ENCODE results near the gene MYO16. TPM values are rescaled to one million over a fixed set of nuclear protein-coding genes. Genes with fewer than 3 reads are reported as not detected.

MYO16 gene
- total RNA-seq, 2 experiments from 2014 or later = not detected

GRCh38 chr13:108624108-108624507 is 5.3 kb upstream of the MYO16 start:
- H3K4me3 Mint-ChIP-seq = no peak overlapping the region
- DNase-seq = no peak
- intact Hi-C loops (cut with micrococcal nuclease) = no loop called here
- no peak overlapping the region for H3K27ac Mint-ChIP-seq
- H3K9me3 Mint-ChIP-seq = peaks cover 7% of the 10 kb centered on the region
- H3K36me3 Mint-ChIP-seq (ENCODE audit: low read depth) = no peaks in the 10 kb centered on the region
- H3K4me1 Mint-ChIP-seq (ENCODE audit: low read depth) = no peaks in the 10 kb centered on the region
- CTCF ChIA-PET = no interaction called here
- H3K27me3 Mint-ChIP-seq (ENCODE audit: low read depth) = peaks cover 2% of the 10 kb centered on the region

DNA sequence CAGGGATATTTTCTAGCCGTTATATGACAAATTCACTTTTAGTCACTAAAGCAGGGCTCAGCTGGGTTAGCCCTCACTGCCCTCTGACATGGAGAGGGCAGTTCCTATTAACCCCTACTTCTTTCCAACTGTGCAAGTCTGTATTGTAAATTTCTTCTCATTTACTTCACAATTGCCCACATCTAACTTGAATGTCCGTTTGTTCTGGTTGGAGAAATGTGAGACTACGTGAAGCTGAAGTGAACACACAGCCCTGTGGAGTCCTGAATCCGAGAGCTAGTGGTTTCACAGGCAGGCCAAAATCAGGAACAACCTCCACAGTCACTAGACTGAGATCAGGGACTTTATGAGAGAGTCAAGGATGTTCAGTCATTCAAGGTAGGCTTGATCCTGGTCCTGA is 4.4 kb upstream of the MYO16 start:
- no peak overlapping the region for H3K27ac Mint-ChIP-seq
- CTCF ChIA-PET = interaction anchor here (1.1 kb wide), 1 partner anchor 11 kb away, joined by 3 read pairs; no protein-coding TSS in a partner anchor
- H3K4me1 Mint-ChIP-seq (ENCODE audit: low read depth) = no peaks in the 10 kb centered on the region
- peaks cover 7% of the 10 kb centered on the region for H3K9me3 Mint-ChIP-seq
- peaks cover 4% of the 10 kb centered on the region for H3K27me3 Mint-ChIP-seq (ENCODE audit: low read depth)
- no peak overlapping the region for H3K4me3 Mint-ChIP-seq
- intact Hi-C loops (cut with micrococcal nuclease) = no loop called here
- no peak for DNase-seq
- H3K36me3 Mint-ChIP-seq (ENCODE audit: low read depth) = no peaks in the 10 kb centered on the region

GRCh38 chr13:108629988-108630387 is 577 bp downstream of the MYO16 start:
- Mint-ChIP-seq H3K4me3 (no peak overlapping the region), H3K36me3 (ENCODE audit: low read depth) (no peaks in the 10 kb centered on the region), H3K9me3 (peaks cover 4% of the 10 kb centered on the region), H3K27me3 (ENCODE audit: low read depth) (peaks cover 7% of the 10 kb centered on the region), H3K4me1 (ENCODE audit: low read depth) (no peaks in the 10 kb centered on the region), H3K27ac (no peak overlapping the region)
- CTCF ChIA-PET = interaction anchor here (0.6 kb wide), 1 partner anchor 22 kb away, joined by 3 read pairs; no protein-coding TSS in a partner anchor
- no peak for DNase-seq
- intact Hi-C loops (cut with micrococcal nuclease) = no loop called here

GRCh38 chr13:108632649-108633167 is 3.3 kb downstream of the MYO16 start:
- DNase-seq = no peak
- CTCF ChIA-PET = interaction anchor here (0.6 kb wide), 1 partner anchor 124 kb away, joined by 3 read pairs; no protein-coding TSS in a partner anchor
- Mint-ChIP-seq H3K36me3 (ENCODE audit: low read depth) (no peaks in the 10 kb centered on the region), H3K27ac (no peak overlapping the region), H3K9me3 (no peaks in the 10 kb centered on the region), H3K4me1 (ENCODE audit: low read depth) (no peaks in the 10 kb centered on the region), H3K27me3 (ENCODE audit: low read depth) (peaks cover 7% of the 10 kb centered on the region), H3K4me3 (no peak overlapping the region)
- intact Hi-C loops (cut with micrococcal nuclease) = no loop called here

DNA sequence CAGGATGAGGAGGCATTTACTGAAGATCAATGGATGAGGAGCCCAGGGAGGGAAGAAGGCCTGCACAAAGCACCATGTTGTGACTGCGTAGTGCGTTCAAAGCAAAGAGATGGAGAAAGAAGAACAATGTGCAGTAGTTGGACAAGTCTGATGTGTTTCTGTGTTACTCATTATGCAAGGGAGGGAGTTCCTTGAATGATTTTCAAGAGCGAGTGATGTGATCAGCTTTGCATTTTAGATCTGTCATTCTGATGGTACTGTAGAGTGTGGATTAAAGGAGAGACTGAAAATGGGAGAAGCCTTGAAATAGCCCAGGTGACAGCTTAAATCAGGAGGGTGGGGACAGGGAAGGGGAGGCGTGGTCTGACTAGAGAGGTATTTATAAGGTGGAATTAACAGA is 9.5 kb downstream of the MYO16 start:
- no peaks in the 10 kb centered on the region for H3K36me3 Mint-ChIP-seq (ENCODE audit: low read depth)
- no peak overlapping the region for H3K4me3 Mint-ChIP-seq
- H3K9me3 Mint-ChIP-seq = no peaks in the 10 kb centered on the region
- intact Hi-C loops (cut with micrococcal nuclease) = no loop called here
- H3K27me3 Mint-ChIP-seq (ENCODE audit: low read depth) = no peaks in the 10 kb centered on the region
- H3K4me1 Mint-ChIP-seq (ENCODE audit: low read depth) = no peaks in the 10 kb centered on the region
- CTCF ChIA-PET = no interaction called here
- no peak overlapping the region for H3K27ac Mint-ChIP-seq
- DNase-seq = no peak

DNA sequence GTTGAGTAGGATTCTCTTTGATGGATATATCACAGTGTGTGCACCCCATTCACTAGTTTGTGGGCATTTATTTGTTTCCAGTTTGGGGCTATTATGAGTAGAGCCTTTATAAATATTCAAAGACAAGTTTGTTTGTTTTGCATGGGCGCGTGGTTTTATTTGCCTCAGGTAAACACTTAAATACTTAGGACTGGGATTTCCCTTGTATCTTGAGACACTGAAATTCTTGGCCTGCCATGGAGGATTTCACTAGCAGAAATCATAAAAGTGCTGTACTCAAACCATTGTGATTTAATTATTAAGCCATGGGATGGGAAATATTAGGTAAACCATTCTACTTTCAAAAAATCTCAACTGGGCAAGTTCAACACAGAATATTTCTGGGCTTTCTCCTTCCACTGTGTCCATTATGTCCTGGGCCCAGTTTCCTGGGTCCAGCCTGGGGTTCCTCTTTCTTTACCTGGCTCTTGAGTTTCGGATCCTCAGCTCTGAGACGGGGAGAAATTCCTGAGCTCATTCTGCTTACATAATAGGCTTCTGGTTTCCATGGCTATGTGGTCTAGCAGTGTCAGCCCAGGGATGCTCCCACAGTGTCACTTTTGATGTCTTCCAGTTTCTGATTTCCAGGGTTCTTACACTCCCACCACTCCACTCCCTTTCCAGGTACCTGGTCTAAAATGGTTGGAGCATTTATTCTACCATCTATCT is 14.4 kb downstream of the MYO16 start:
- CTCF ChIA-PET = no interaction called here
- Mint-ChIP-seq H3K27me3 (ENCODE audit: low read depth) (no peaks in the 10 kb centered on the region), H3K36me3 (ENCODE audit: low read depth) (no peaks in the 10 kb centered on the region), H3K4me3 (no peak overlapping the region), H3K27ac (no peak overlapping the region), H3K4me1 (ENCODE audit: low read depth) (no peaks in the 10 kb centered on the region), H3K9me3 (peaks cover 12% of the 10 kb centered on the region)
- DNase-seq = no peak
- intact Hi-C loops (cut with micrococcal nuclease) = no loop called here

- CTCF ChIA-PET = no interaction called here
- Mint-ChIP-seq H3K9me3 (peaks cover 12% of the 10 kb centered on the region), H3K4me1 (ENCODE audit: low read depth) (no peaks in the 10 kb centered on the region), H3K36me3 (ENCODE audit: low read depth) (no peaks in the 10 kb centered on the region), H3K27me3 (ENCODE audit: low read depth) (peaks cover 2% of the 10 kb centered on the region), H3K27ac (no peak overlapping the region), H3K4me3 (no peak overlapping the region)
- no peak for DNase-seq
- intact Hi-C loops (cut with micrococcal nuclease) = no loop called here
These were observed 16.0 kb downstream of the MYO16 start for GRCh38 chr13:108645376-108645775.

GRCh38 chr13:108650271-108650670 is 20.9 kb downstream of the MYO16 start:
- no peaks in the 10 kb centered on the region for H3K4me1 Mint-ChIP-seq (ENCODE audit: low read depth)
- H3K27ac Mint-ChIP-seq = no peak overlapping the region
- peaks cover 7% of the 10 kb centered on the region for H3K9me3 Mint-ChIP-seq
- CTCF ChIA-PET = no interaction called here
- intact Hi-C loops (cut with micrococcal nuclease) = no loop called here
- H3K4me3 Mint-ChIP-seq = no peak overlapping the region
- H3K27me3 Mint-ChIP-seq (ENCODE audit: low read depth) = peaks cover 5% of the 10 kb centered on the region
- DNase-seq = no peak
- H3K36me3 Mint-ChIP-seq (ENCODE audit: low read depth) = no peaks in the 10 kb centered on the region

DNA sequence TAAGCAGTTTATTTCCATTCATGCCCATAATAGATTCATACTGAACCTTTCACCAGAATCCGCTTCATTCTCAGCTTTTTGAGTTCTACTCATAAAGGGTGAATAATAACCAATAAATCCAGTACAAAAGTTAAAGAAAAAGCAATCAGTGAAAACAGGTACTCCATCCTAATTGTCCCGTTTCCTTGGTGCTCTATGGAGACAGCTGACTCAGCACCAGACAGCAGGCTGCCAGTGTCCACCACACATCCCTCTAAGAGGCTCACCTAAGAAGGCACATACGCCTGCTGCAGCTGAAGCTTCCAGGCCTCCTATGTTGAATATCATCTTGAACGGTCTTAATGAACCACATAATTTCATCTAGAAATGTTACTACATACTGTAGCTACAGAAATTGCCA is 27.3 kb downstream of the MYO16 start:
- H3K4me1 Mint-ChIP-seq (ENCODE audit: low read depth) = no peaks in the 10 kb centered on the region

GRCh38 chr13:108657519-108657918 is 28.1 kb downstream of the MYO16 start:
- no peak for DNase-seq
- no peak overlapping the region for H3K27ac Mint-ChIP-seq
- intact Hi-C loops (cut with micrococcal nuclease) = no loop called here

More for the DNA sequence above, 27.3 kb downstream of the MYO16 start:
- no peaks in the 10 kb centered on the region for H3K36me3 Mint-ChIP-seq (ENCODE audit: low read depth)
- H3K9me3 Mint-ChIP-seq = no peaks in the 10 kb centered on the region
- DNase-seq = no peak
- CTCF ChIA-PET = no interaction called here
- H3K4me3 Mint-ChIP-seq = no peak overlapping the region
- intact Hi-C loops (cut with micrococcal nuclease) = no loop called here
- no peak overlapping the region for H3K27ac Mint-ChIP-seq
- H3K27me3 Mint-ChIP-seq (ENCODE audit: low read depth) = peaks cover 10% of the 10 kb centered on the region

DNA sequence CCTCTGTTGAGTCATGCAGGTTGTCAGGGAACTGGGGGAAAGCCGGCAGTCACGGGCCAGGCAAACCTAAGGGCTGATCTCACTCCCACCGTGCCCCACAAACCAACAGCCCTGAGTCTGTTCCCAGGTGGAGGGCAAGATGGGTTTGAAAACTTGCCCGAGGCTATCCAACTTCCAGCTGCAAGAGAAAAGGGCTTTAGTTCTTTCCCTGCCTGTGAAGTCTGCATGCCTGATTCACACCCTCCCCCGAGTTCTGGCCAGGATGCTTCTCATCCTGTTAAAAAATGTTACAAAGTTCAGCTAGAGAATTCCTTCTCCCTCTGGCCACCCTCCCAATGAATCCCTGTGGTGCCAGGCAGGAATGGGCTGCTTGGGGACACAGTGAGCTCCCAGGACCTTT is 33.1 kb downstream of the MYO16 start:
- intact Hi-C loops (cut with micrococcal nuclease) = no loop called here
- Mint-ChIP-seq H3K9me3 (no peaks in the 10 kb centered on the region), H3K27me3 (ENCODE audit: low read depth) (peaks cover 14% of the 10 kb centered on the region)

More at GRCh38 chr13:108657519-108657918, 28.1 kb downstream of the MYO16 start:
- no peak overlapping the region for H3K4me3 Mint-ChIP-seq
- H3K27me3 Mint-ChIP-seq (ENCODE audit: low read depth) = peaks cover 10% of the 10 kb centered on the region
- CTCF ChIA-PET = no interaction called here
- no peaks in the 10 kb centered on the region for H3K9me3 Mint-ChIP-seq
- no peaks in the 10 kb centered on the region for H3K36me3 Mint-ChIP-seq (ENCODE audit: low read depth)
- no peaks in the 10 kb centered on the region for H3K4me1 Mint-ChIP-seq (ENCODE audit: low read depth)

DNA sequence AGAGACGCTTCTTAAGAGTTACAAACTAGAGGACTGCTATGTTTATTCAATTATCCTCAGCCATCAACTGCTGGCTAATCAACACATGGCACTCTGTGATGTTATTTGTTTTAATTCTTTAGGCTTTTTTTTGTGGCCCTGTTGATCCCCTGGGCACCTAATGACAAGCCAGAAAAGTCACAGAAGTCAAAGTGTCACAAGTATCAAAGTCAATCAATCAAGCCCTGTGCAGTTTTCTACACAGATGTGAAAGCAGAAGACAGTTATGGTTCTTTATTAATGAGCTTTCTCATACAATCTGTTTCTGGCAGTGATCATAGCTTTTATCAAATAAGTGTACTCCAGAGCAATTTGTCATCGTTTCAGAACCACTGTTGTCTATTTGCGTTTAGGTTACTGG is 34.3 kb downstream of the MYO16 start:
- no peak overlapping the region for H3K27ac Mint-ChIP-seq
- no peaks in the 10 kb centered on the region for H3K4me1 Mint-ChIP-seq (ENCODE audit: low read depth)

More for the DNA sequence above, 33.1 kb downstream of the MYO16 start:
- CTCF ChIA-PET = no interaction called here
- Mint-ChIP-seq H3K4me1 (ENCODE audit: low read depth) (no peaks in the 10 kb centered on the region), H3K4me3 (no peak overlapping the region), H3K36me3 (ENCODE audit: low read depth) (no peaks in the 10 kb centered on the region), H3K27ac (no peak overlapping the region)
- DNase-seq = no peak

DNA sequence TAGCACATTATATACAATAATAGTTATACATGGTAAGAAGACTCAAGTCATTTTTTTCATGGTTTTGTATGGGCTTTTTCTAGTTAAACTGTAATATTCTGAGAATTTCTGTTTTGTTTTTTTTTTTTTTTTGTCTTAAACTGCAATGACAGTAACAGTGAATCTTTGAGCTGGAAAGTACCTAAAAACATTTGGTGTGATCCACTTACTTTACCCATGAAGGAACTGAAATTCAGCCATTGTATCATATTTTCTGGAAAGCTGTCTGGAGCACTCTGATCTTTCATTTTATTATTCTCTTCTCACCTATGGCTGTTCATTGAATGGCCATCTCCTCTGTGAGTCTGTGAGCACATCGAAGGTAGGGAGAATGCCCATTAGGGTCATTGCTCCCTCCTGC is 37.8 kb downstream of the MYO16 start:
- CTCF ChIA-PET = no interaction called here
- H3K27me3 Mint-ChIP-seq (ENCODE audit: low read depth) = peaks cover 7% of the 10 kb centered on the region
- no peaks in the 10 kb centered on the region for H3K9me3 Mint-ChIP-seq
- H3K4me3 Mint-ChIP-seq = no peak overlapping the region
- DNase-seq = no peak
- no peaks in the 10 kb centered on the region for H3K4me1 Mint-ChIP-seq (ENCODE audit: low read depth)
- intact Hi-C loops (cut with micrococcal nuclease) = no loop called here
- H3K27ac Mint-ChIP-seq = no peak overlapping the region
- no peaks in the 10 kb centered on the region for H3K36me3 Mint-ChIP-seq (ENCODE audit: low read depth)

More for the DNA sequence above, 34.3 kb downstream of the MYO16 start:
- Mint-ChIP-seq H3K36me3 (ENCODE audit: low read depth) (no peaks in the 10 kb centered on the region), H3K9me3 (no peaks in the 10 kb centered on the region), H3K27me3 (ENCODE audit: low read depth) (peaks cover 14% of the 10 kb centered on the region), H3K4me3 (no peak overlapping the region)
- DNase-seq = no peak
- intact Hi-C loops (cut with micrococcal nuclease) = no loop called here
- CTCF ChIA-PET = interaction anchor here (0.6 kb wide), 1 partner anchor 254 kb away, joined by 3 read pairs; no protein-coding TSS in a partner anchor
